HG03558 (cell line): ENCODE results near the gene GLIS1.

Experiments
- ATAC-seq: cut with Tn5 transposase; IDR thresholded peaks from one replicate; pipeline ENCODE4 v1.9.1; 2021; ENCODE audit warnings: moderate number of reproducible peaks; ENCODE audit not compliant: unreplicated experiment; ENCODE audit errors: extremely low read depth

The GLIS1 gene

GRCh38 chr1:53484705-53485477, 254.1 kb downstream of the GLIS1 start:
- no peak for ATAC-seq

- no peak for ATAC-seq
These were observed 255.3 kb downstream of the GLIS1 start for GRCh38 chr1:53483656-53484055.

- no peak for ATAC-seq
These were observed 255.8 kb downstream of the GLIS1 start for GRCh38 chr1:53483170-53483569.

DNA sequence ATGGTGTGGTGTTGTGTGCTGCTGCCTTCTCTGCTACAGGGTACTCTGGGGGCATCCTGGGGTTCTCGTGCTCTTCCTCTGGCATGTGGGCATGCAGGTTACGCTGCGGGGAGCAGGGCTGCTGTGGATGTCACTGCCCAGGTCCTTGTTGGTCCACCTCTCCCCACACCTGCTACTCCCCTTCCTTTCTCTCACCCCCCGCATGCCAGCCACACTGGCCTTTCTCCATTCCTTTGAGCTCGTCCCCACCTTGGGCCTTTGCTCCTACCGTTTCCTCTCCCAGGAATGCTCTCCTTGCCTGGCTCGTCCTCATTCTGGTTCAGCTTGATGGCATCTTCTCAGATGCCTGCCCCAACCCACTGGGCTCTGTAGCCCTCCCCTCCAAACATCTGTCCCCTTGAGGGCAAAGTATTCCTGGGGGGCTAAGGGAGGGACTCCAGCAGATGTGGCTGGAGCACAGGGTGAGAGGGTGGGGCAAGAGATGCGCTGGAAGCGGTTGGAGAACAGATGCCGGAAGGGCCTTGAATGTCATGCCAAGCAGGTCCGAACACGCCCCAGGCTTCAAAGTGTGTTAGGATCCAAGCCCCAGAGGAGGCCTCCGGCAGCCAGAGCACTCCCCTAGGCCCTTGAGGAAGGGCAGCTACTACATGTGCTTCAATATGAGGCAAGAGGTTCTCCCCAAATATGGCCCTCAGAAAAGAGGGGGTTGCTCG, 256.4 kb downstream of the GLIS1 start:
- no peak for ATAC-seq

DNA sequence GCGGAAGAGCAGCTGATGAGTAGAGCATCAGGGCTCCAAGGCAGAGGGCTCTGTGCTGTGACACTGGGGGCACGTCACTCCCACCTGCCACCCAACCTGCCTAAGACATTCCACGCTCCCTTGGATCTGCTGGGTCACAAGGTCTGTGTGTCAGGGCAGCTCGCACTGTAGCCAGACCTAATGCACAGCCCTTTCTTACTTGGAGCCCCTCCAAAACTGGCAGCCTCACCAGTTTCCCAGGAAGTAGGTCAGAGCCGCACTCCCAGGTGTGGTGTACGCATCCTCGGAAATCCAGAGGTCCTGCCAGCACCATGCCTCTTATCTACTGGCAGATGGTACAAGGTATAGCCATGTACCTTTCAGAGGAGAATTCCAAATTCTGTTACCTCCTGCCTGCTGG, 257.5 kb downstream of the GLIS1 start:
- no peak for ATAC-seq

- ATAC-seq: no peak
These were observed 258.3 kb downstream of the GLIS1 start for GRCh38 chr1:53480678-53481077.

- no peak for ATAC-seq
These were observed 260.5 kb downstream of the GLIS1 start for GRCh38 chr1:53478502-53478818.

DNA sequence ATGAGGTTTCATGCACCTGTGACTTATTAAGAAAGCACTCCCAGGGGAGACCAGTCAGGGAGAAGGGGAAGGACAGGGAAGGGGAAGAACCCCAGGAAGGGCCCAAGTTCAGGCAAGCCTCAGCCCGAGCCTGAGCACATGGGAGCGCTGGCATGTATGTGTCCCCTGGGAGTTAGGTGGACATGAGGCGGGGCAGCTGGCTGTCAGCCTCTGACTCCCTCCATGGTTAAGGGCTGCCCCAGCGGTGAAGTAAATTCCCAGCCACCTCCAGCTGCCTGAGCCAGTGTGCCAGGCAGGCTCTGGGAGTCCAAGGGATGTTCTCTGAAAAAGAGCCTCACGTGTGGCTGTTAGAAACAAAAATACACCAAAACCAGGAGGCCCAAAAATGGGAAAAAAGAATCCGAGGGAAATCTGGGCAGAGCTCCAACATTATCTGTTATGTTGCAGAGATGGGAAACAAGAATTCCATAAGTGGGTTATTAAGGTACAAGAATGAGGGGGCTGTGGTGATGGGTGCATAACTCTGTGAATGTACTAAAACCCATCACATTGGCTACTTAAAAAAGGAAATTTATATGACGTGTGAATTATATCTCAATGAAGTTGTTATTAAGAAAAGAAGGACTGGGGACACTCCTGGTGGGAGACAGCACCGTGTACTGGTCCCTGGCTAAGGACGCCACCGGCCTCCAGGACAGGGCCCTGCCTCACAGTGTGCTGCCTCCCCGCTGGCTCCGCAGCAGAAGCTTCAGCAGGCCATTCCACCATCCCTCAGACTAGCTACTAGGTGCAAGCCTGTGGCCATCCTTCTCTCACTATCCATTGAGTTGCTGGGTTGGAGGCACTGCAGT, 261.1 kb downstream of the GLIS1 start:
- ATAC-seq: no peak

GRCh38 chr1:53476579-53476978, 262.4 kb downstream of the GLIS1 start:
- no peak for ATAC-seq

DNA sequence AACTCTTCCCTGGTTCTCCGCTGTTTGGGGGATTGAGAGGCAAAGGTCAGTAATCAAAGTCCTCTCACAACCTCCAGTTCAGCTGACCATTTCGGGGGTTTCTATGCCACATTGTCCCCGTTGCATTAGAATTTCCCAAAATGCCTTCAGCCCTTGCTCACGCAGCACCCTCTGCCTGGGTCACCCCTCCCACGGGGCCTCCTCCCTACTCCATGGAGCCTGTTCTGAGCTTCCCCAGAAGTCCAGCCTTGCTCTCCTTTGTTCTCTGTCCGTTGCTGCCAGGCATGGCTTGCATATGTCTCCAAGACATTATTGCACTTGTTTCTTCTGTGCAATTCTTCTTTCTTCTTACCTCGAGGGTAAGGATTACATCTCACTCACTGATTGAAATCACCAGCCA, 263.3 kb downstream of the GLIS1 start:
- no peak for ATAC-seq

GRCh38 chr1:53473463-53473862, 265.5 kb downstream of the GLIS1 start:
- no peak for ATAC-seq

GRCh38 chr1:53471000-53471399, 268.0 kb downstream of the GLIS1 start:
- ATAC-seq: no peak

- ATAC-seq: no peak
These were observed 268.4 kb downstream of the GLIS1 start for GRCh38 chr1:53470584-53470983.

GRCh38 chr1:53470155-53470554, 268.8 kb downstream of the GLIS1 start:
- ATAC-seq: no peak

- ATAC-seq: no peak
These were observed 269.6 kb downstream of the GLIS1 start for GRCh38 chr1:53469373-53469772.

DNA sequence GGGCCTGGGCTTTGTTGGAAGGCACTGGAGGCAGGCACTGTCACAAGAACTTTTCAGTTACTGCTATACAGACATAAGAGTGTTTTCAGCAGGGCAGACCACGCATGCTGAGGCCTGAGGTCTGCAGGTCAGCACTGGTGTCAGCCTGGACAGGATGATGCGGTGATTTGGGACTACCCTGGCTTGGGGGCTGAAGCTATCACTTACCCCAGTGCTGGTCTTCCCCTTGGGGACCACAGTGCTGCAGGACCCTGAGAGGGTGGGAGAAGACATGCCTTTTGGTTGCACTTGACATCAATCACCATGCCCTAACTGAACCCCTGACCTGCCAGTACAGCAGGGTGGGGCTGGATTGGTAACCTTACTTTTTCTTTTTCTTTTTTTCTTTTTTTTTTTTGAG, 270.6 kb downstream of the GLIS1 start:
- no peak for ATAC-seq

DNA sequence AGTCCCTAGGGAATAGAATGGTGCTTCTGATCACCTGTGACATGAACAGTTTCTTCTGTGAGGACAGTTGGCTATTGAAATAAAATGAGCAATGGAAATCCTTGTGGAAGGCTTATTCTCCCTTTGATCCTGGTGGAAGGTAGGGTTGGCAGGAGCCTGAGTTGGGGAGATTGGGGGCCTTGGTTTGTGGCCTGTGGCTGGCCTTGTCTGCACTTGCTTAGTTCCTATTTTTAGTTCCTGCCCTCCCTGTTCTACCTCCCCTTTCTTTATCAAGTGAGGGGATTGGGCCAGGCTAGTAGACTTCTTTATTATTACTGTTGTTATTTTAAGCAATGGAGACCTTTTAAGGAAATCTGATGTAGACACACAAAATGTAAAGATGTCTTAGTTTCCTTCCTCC, 271.6 kb downstream of the GLIS1 start:
- ATAC-seq: no peak

GRCh38 chr1:53465023-53465957, 273.7 kb downstream of the GLIS1 start:
- ATAC-seq: no peak

DNA sequence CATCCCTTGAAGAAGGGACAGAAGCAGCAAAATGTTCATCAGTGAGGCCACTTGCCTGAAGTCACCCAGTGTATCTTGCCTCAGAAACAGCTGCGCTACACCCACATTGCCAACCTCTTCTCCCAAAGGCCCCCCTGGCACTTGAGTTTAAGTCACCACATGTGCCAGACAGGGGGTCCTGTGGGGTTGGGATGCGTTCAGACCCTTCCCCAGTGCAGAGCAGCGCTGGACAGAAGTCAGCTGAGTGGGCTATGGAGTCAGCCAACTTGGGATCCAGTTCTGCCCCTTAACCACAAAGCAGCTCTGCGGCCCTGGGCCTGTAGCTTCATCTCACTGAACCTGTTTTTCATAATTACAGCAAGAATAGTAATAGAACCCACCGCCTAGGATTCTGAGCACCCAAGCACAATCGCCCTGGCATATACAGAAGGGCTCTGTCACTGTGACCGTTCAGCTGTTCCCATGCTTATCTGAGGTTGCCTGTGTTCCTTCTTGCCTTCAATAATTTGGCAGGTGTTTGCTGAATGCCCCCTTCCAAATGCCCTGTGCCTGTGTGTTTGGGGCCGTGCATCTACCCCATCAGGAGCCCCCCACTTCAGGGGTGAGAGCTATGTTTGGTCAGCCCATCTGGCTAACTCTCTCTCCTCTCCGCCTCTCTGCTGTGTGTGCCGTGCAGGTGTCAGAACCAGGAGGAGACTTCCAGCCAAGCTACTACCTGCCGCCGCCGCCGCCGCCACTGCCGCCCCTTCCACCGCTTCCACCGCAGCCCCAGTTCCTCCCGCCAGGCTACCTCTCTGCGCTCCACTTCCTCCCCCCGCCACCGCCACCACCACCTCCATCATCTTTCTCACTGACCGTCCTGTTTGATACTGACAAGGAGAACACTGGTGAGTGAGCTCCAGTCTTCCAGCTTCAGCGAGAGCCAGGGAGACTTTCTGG, 274.7 kb downstream of the GLIS1 start:
- no peak for ATAC-seq
